Testis (tissue), 2 donors: Measurements from ENCODE around the gene ERC1.

Source experiments
- POLR2A ChIP-seq: fragments of 450-650 bp; IDR thresholded peaks from one replicate; pipeline ENCODE4 v1.6.1; 2017; ENCODE audit warnings: antibody characterized with exemption, mild to moderate bottlenecking, moderate library complexity
- TF ChIP-seq, protein P1 (sequence below), 3 experiments: fragments of 450-650 bp in 2 of 3; fragments of 200-600 bp in 1 of 3; sonication (generic) in 1 of 3; IDR thresholded peaks; one replicate each; pipeline ENCODE4 v1.5.1; 2016 to 2019; ENCODE audit warnings: antibody characterized with exemption in 3 of 3, mild to moderate bottlenecking in 2 of 3, moderate library complexity in 1 of 3

DNA sequence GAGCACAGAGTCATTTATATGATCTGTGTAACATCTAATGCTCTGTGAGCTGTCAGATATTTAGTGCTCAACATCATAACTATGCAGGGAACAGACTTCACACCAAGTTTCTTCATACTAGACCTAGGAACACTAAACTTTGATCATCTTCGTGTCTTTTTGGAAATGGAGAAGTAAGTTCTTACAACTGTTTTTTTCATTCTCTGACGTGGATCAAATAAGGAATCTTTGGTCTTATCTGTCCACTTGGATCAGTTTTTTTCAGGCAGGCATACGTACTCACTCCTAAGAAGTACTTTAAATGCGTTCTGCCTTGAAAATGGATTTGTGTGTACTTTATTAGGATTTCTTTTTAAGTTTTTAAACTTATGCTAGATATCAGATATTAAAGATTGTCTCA lies 412.4 kb downstream of the ERC1 start:
- no peak for TF ChIP-seq POLR2A
- TF ChIP-seq, protein P1, sequence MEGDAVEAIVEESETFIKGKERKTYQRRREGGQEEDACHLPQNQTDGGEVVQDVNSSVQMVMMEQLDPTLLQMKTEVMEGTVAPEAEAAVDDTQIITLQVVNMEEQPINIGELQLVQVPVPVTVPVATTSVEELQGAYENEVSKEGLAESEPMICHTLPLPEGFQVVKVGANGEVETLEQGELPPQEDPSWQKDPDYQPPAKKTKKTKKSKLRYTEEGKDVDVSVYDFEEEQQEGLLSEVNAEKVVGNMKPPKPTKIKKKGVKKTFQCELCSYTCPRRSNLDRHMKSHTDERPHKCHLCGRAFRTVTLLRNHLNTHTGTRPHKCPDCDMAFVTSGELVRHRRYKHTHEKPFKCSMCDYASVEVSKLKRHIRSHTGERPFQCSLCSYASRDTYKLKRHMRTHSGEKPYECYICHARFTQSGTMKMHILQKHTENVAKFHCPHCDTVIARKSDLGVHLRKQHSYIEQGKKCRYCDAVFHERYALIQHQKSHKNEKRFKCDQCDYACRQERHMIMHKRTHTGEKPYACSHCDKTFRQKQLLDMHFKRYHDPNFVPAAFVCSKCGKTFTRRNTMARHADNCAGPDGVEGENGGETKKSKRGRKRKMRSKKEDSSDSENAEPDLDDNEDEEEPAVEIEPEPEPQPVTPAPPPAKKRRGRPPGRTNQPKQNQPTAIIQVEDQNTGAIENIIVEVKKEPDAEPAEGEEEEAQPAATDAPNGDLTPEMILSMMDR (IDR thresholded peaks at IDR 0.05) = no peak
